Measurements from ENCODE around the gene GTF3C5.
"Not testable (repeated sequence)": the region's sequence is repeated elsewhere in the genome, so short reads cannot be mapped to it uniquely, and the experiment has no call there.

Gene GTF3C5

GRCh38 chr9:132994410-132995120 lies 36.2 kb upstream of the GTF3C5 start:
- Histone ChIP-seq H3K27me3 (peaks cover 8% of the 10 kb centered on the region), H3K4me3 (ENCODE audit: low read depth, low read length) (no peak overlapping the region), H3K36me3 (no peaks in the 10 kb centered on the region), H3K4me1 (no peaks in the 10 kb centered on the region), H3K9me3 (no peaks in the 10 kb centered on the region)
- DNase-seq: no peak
- no peak for TF ChIP-seq CTCF (IDR thresholded peaks at IDR 0.05; ENCODE audit: low read depth, low read length)

- H3K4me1 ChIP-seq: no peaks in the 10 kb centered on the region
- H3K36me3 ChIP-seq: no peaks in the 10 kb centered on the region
- H3K4me3 ChIP-seq (ENCODE audit: low read depth, low read length): no peak overlapping the region
- TF ChIP-seq CTCF (IDR thresholded peaks at IDR 0.05; ENCODE audit: low read depth, low read length): no peak
- peaks cover 13% of the 10 kb centered on the region for H3K27me3 ChIP-seq
- DNase-seq: no peak
- no peaks in the 10 kb centered on the region for H3K9me3 ChIP-seq
Observed at GRCh38 chr9:132995121-132995420, 35.7 kb upstream of the GTF3C5 start.

GRCh38 chr9:132995879-132996278 lies 34.9 kb upstream of the GTF3C5 start:
- peaks cover 21% of the 10 kb centered on the region for H3K27me3 ChIP-seq
- no peak overlapping the region for H3K4me3 ChIP-seq (ENCODE audit: low read depth, low read length)
- H3K9me3 ChIP-seq: no peaks in the 10 kb centered on the region
- no peak for DNase-seq
- no peaks in the 10 kb centered on the region for H3K36me3 ChIP-seq
- no peak for TF ChIP-seq CTCF (IDR thresholded peaks at IDR 0.05; ENCODE audit: low read depth, low read length)
- H3K4me1 ChIP-seq: no peaks in the 10 kb centered on the region

- no peak for DNase-seq
- Histone ChIP-seq H3K4me3 (ENCODE audit: low read depth, low read length) (no peak overlapping the region), H3K4me1 (no peaks in the 10 kb centered on the region), H3K27me3 (peaks cover 24% of the 10 kb centered on the region), H3K9me3 (no peaks in the 10 kb centered on the region), H3K36me3 (no peaks in the 10 kb centered on the region)
- TF ChIP-seq CTCF (IDR thresholded peaks at IDR 0.05; ENCODE audit: low read depth, low read length): no peak
Observed at GRCh38 chr9:132996526-132996925, 34.3 kb upstream of the GTF3C5 start.

- H3K27me3 ChIP-seq: peaks cover 24% of the 10 kb centered on the region
Observed at GRCh38 chr9:132997591-132997990, 33.2 kb upstream of the GTF3C5 start.

GRCh38 chr9:132998221-132998620 lies 32.6 kb upstream of the GTF3C5 start:
- H3K27me3 ChIP-seq: peaks cover 24% of the 10 kb centered on the region
- H3K36me3 ChIP-seq; H3K9me3 ChIP-seq; H3K4me1 ChIP-seq; DNase-seq; H3K4me3 ChIP-seq (ENCODE audit: low read depth, low read length): not testable (repeated sequence)

More at GRCh38 chr9:132997591-132997990, 33.2 kb upstream of the GTF3C5 start:
- Histone ChIP-seq H3K36me3 (no peaks in the 10 kb centered on the region), H3K4me1 (no peaks in the 10 kb centered on the region), H3K4me3 (ENCODE audit: low read depth, low read length) (no peak overlapping the region), H3K9me3 (no peaks in the 10 kb centered on the region)
- TF ChIP-seq CTCF (IDR thresholded peaks at IDR 0.05; ENCODE audit: low read depth, low read length): no peak
- DNase-seq: no peak

All from BE2C (cell line).